Stimulated activated CD4-positive, alpha-beta T cell treated with anti-CD3 and anti-CD28 coated beads, Interleukin-4, amount 100 ng/mL, for 1 hour (primary cell): ENCODE data around the gene PIK3IP1.
"Not testable (repeated sequence)": the region's sequence is repeated elsewhere in the genome, so short reads cannot be mapped to it uniquely, and the experiment has no call there.

ENCODE experiments used
- DNase-seq: peaks from one replicate; pipeline ENCODE4 v3.0.0-alpha.2; 2020

PIK3IP1 gene, protein sequence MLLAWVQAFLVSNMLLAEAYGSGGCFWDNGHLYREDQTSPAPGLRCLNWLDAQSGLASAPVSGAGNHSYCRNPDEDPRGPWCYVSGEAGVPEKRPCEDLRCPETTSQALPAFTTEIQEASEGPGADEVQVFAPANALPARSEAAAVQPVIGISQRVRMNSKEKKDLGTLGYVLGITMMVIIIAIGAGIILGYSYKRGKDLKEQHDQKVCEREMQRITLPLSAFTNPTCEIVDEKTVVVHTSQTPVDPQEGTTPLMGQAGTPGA

DNA sequence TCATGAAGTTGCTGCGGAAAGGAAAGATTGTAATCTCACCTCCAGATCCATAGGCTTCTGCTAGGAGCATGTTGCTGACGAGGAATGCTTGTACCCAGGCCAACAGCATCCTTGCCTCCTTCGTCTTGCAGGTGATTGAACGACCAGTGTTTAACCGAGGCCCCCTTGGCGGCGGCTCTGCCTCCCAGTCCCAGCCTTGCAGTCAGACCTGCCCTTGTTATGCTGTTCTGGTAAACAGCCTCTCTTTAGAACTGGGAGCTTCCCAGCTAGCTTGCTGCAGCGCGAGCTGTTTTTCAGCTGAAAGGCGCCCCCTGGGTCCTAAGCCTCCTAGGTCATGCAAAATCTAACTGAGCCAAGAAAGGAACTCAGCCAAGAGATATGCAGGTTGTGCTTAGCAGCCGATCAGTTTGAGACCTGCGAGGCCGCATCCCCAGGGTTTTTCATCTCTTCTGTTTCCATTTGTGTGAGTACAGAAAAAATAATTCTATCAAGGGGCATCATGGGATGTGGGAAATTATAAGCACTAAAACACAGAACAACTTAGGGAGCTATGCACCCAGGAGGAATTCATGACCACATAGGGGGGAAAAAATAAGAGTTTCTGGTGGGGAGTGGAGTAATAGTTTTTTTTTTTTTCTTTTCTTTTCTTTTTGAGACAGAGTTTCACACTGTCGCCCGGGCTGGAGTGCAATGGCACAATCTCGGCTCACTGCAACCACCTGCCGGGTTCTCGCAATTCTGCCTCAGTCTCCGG, at the start of gene PIK3IP1:
PIK3IP1 (minus strand) TSS at position 253 of the 754 bp plus-strand sequence; CDS start at position 109, 144 bp downstream.
- DNase-seq: peak; percentile 83

DNA sequence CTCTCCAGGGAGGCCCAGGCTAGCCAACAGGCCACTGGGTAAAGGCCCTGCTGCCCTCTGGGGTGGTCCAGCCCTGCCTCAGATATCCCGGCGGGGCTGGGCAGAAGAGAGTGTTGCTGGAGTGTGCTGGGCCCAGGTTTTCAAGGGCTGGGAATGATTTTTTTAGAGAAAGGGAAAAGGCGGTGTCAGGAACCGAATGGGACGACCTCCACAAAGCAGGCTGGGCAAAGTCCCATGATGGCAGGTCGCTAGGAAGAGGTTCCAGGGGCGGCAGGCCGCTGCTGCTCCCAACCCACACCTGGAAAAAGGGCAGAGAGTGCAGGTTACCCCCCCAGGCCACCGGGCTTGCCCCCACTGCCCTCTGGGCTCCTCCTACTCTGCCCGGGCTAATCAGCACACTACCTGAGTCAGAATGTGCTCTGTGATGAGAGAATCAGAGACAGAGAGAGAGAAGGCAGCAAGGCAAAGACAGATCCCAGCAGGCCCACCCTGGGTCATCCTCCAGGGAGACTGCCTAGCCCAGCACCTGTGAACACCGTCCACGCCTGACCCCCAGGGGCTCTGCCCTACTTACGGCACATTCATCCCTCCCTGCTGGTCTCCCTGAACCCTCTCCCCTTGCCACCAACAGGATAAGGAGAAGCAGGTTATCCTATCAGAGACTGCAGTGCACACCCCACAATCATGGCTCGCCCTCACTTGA, 49.2 kb upstream of the PIK3IP1 start:
- no peak for DNase-seq

DNA sequence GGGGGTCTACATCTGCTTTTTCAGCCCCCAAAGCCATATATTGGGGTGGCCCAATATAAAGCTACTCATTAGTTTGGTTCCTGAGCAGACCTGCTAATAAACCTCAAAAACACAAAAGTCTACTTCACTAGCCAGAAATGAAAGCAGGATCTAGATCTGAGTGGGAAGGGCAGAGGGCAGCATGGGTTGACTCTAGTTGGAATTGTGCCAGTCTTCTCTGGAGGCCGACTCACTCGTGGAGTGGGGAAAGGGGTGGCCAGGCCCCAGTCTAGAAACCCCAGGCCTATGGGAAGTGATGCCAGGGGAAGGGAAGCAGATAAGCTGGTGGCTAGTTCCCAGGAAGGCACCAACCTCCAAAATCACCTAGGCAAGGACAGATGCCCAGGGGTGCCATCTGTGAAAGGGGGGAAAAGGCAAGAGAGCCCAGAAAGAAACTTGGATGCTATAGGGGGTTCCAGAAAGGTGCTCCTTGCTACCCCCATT, 48.5 kb upstream of the PIK3IP1 start:
- DNase-seq: no peak

DNA sequence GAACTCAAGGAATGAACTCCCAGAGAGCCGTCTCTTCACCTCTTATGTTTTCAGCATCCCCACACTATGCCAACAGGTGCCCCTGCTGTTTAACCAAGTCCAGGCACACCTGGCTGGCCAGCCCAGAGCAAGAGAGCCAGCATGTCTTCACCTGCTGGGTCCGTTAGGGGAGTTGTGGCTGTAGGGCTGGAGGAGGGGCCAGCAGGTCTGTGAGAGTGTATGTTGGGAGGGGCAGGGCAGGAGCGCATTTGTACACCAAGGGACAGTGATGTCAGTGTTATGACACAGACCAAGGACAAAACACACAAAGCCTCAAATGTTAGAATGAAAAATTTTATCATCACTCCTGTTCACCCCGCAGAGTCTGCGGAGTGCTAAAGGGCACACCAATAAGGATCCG, 48.1 kb upstream of the PIK3IP1 start:
- DNase-seq: no peak

DNA sequence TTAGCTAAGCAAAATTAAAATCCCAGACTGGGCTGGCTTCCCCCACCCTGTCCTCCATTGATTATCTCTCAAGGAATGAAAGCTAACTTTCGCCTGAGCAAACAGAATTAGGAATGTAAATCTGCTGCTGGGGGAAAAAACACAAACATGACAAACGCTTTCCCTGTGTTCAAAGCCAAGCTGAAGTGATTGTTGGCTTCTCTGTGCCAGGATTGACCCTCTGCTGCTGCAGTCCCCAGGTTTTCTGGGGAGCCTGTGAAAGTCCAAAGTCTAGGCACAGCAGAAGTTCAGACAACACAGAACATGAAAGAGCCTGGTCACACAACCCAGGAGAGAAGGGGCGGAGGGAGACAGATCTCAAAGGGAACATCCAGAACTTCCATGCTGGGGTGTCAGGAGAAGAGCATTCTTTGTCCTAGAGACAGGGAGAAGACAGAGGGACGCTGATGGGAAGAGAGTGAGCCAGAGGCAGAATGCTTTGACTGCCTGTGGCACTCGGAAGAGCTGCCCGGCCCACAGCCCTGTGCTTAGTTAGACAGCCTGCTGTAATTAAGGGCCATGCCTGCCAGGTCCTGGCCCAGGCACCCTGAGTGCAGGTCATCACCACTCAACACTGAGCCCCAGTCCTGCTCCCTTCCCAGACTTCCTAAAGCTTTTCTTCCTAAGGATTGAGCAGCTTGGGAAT, 47.0 kb upstream of the PIK3IP1 start:
- no peak for DNase-seq

DNA sequence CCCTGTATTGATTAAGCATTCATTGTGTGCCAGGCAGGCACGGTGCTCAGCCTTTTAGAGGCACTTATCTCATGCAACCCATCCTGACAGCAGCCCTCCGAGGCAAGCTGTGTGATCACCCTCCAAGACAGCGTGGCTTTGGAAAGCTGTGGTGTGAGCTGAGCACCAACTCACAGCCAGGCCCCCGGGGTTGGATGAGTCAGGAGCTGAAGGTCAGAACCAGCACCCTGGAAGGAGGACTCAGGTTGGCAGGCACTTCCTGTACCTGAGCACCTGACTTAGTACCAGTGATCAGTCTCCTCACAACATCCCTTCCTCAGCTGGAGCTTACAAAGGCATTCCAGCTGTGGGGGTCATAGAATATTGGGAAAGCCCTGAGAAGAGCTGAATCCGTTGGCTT, 44.9 kb upstream of the PIK3IP1 start:
- no peak for DNase-seq

DNA sequence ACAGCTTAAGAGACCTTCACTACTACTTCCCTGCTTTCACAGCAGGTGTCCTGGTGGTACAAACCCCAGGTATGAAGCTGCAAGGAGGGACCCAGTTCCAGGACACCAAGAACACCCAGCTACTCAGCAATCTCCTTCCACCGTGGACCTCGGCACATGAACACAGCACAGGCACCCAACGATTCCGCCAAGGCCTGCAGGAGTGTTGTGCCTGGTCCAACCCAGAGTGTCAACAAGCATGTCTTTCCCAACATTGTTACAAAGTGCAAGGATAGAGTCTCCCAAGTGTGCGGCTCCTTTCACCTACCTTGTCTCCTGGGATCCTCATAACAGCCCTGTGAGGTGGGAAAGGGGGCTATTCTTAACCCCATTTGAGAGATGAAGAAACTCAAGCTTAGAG, 42.0 kb upstream of the PIK3IP1 start:
- DNase-seq: no peak

DNA sequence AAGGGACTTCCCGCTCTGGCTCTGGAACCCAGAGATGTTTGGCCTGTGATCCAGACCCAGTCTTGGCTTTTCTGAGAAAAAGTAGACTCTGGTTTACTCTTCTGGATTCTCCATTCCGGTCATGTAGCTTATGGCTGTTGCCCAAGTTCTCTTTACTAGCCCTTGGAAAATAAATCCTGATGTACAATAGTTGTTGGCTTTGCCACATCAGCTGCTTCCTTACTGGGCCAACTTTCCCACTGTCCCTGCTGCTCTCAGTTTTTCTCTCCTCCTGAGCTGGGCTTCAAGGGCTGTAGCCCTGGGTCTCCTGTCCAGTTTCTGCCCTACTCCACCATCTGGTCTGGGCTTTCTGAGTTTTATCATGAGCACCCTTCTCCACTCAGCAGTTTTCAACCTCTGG, 41.4 kb upstream of the PIK3IP1 start:
- no peak for DNase-seq

DNA sequence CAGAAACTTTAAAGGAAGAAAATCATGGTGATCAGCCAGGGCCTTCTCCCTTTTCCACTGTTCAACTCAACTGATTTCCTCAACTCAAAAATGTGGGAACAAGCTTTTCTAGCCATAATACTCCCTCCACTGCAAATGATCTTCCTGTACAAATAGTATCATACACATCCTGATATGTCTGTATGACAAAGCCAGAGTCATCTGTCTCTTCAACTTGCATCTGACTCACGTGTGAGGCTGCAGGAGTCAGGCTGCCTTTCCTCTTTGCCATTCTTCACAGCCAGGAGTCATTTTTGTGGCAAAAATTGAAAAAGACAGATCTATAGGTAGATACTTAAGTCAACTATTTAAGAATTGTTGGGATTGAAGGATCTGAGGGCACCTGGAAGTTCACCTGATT, 40.6 kb upstream of the PIK3IP1 start:
- no peak for DNase-seq

DNA sequence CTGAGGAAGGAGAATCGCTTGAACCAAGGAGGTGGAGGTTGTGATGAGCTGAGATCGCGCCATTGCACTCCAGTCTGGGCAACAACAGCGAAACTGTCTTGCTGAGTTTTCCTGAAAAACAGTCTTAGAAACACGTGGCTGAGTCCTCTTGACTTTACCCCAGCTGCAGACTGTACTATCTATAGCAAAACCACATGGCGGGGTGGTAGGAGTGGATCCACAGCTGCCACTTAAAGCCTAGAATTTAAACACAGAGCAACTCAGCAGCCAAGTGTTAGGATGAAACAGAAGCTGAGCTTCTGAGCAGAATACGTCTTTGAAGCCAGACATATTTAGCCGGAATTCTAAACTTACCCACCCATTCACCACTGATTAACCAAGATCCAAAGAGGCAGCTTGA, 39.7 kb upstream of the PIK3IP1 start:
- no peak for DNase-seq

DNA sequence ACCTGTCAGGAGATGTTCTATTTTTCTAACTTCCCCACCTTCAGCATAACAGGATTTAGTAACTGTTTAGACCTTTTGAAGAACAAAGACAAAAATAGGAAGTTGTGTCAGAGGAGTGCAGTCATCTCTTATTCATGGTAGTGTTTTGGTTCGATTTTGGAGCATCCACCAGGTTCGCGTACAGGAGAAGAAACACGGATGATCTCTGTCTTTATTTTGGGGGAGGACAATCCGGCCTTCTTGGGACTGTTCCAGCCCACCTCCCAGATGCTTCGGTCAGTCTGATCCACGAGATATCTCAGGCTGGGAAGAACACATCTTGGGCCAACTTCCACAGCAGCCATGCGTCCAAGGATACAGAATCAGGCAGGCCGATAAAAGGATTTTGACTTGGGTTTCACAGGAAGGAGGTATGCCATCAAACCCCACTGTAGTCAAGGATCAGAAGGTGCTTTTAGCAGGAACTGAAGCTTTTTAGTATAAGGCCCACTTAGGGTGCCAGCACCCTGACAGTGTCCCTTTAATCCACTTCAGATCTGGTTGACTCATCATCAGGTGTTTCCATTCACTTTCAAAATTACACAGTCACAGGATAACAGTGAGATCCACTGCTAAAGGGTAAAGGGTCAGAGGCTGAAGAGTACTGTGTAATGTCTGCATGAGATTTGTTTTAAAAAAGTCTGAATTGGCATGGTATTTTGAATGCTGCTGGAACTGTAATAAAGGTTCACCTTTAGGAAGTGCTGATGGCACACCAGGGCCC, 37.3 kb upstream of the PIK3IP1 start:
- DNase-seq: no peak

DNA sequence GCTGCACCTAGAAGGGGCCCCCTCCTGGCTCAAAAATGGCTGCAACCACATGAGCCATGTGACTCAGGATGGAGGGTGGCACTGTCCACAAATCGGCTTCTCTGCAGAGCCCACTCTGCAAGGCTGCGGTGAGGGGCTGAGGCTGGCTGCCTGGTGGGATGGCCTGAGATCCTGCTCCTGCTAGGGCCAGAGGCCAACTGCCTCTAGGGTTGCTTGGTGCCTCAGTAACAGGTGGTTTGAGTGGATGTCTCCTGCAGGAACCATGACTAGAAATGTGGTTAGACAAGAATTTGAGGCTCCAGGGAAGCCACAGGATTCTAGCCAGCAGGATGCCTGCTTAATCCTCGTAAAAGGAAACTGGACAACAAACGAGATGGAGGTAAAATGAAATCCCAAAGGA, 36.7 kb upstream of the PIK3IP1 start:
- no peak for DNase-seq

DNA sequence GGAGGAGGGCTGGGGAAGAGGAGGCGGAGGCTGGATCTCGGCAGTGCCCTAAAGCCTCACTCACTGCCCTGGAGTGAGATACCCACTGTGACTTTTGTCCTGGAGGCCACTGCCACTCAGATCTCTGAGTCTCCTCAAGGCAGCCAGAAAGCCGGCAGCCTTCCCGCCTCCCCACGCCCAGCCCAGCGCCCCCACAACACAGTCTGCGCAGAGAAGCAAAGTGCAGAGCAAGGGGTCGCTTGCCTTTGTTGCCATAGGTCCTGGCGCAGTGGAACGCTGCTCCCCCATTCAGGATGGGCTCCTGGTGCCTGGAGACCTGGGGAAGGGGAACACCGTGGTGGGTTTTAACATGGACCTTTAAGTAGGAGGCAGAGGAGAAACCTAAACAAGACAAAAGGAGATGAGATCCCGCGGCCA, 36.3 kb upstream of the PIK3IP1 start:
- DNase-seq: no peak

DNA sequence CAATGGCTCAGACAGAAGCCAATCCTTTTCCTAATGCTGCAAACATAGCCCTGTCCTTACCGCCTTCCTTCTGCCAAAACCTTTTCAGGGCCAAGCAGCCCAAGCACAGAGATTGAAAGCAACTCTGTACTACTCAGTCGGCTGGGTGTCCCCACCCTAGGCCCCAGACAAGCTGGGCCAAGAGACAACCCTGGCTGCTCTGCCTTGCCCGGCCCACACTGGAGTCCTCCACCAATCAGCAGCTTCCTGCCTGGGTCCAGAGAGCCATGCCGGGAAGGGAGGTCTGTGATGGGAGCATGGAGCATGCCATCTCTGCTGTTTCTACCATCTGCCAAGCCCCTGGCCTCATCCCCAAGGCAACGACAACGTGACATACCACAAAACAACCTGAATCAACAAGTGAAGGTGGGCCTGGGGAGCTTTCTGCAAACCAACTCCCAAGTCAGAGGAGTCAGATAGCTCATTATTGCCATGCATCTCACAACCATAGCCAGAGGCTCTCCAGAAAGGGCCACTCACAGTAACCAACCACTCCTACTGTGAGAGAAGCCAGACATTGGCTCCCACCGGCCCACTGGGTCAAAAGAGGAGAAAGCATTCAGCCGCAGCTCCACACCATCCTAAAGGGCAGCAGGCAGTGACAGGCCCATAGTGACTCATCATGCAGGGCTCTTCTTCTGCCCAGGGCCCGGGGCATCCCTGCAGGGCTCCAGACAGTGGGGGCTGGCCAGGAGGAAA, 35.7 kb upstream of the PIK3IP1 start:
- no peak for DNase-seq

DNA sequence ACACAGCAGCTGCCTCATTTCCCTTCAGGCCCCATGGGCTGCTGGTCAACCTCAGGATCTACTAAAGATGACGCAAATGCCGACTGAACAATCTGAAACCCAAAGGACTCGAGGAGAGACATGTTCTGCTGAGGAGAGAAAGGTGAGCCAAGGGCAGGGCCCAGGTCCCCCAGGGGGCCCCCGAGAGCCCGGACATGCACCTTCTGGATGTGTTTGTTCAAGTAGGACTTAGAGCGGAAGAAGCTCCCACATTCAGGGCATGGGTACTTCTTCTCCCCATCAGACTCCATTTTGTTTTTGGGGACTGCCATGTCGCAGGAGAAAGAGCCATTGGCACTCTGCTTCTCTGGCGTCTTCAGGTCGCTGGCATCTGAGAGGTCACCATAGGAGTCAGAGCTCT, 34.6 kb upstream of the PIK3IP1 start:
- DNase-seq: no peak

DNA sequence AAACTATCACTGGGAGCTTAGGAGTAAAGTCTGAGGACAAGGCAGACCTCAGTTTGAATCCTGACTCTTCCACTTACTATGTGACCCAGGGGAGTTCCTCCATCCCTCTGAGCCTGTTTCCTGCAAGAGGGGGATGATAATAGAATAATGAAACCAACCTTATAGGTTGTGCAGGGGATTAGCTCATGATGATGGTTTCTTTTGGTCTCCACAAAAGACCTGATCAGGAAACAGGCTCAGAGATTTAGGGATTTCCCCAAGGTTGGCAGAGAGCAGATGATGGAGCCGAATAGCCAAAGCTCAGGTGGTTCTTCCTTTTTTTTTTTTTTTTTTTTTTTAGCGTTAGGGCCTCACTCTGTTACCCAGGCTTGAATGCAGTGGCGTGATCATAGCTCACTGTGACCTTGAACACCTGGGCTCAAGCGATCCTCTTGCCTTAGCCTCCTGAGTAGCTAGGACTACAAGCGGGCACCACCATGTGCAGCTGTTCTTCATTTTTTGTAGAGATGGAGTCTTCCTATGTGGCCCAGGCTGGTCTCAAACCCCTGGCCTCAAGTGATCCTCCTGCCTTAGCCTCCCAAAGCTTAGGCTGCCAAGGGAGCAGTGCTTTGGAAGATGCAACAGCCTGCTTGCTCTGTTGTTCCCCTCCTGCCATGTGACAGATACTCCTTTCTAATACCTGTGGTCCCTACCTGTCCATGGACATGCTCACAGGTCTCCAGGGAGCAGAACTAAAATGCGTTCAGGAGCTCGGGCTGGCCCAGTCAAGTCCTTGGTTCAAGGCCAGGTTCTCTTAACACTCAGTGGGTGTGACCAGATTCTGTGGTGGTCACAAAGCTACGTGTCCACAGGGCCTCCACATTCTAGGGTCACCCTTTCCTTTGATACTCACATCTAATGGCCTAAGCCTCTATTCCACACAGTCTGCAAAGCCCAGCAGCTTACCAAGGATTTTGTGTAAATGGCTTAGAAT, 31.6 kb upstream of the PIK3IP1 start:
- no peak for DNase-seq

DNA sequence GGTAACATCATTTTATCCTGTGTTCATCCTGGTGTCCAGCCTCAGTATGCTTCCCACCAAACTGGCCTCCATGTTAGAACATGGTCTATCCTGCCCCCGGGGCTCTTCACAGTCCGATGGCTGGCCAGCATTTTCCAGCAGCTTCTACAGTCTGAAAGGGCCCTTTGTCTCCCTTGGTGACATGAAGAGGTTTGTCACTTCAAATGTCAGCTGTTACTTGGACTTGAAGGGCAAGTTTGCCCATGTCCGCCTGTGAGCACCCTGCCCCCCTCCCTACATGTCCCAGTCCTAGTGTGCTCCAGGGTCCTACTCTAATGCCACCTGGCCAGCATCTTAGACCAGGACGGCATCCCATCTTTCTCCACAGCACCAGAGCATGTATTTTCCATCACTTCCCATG, 29.1 kb upstream of the PIK3IP1 start:
- no peak for DNase-seq

DNA sequence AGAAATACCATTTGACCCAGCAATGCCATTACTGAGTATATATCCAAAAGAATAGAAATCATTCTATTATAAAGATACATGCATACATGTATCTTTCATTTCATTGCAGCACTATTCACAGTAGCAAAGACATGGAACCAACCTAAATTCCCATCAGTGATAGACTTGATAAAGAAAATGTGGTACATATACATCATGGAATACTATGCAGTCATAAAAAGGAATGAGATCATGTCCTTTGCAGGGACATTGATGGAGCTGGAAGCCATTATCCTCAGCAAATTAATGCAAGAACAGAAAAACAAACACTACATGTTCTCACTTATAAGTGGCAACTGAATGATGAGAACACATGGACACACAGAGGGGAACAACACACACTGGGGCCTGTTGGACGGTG, 21.9 kb upstream of the PIK3IP1 start:
- DNase-seq: not testable (repeated sequence)

DNA sequence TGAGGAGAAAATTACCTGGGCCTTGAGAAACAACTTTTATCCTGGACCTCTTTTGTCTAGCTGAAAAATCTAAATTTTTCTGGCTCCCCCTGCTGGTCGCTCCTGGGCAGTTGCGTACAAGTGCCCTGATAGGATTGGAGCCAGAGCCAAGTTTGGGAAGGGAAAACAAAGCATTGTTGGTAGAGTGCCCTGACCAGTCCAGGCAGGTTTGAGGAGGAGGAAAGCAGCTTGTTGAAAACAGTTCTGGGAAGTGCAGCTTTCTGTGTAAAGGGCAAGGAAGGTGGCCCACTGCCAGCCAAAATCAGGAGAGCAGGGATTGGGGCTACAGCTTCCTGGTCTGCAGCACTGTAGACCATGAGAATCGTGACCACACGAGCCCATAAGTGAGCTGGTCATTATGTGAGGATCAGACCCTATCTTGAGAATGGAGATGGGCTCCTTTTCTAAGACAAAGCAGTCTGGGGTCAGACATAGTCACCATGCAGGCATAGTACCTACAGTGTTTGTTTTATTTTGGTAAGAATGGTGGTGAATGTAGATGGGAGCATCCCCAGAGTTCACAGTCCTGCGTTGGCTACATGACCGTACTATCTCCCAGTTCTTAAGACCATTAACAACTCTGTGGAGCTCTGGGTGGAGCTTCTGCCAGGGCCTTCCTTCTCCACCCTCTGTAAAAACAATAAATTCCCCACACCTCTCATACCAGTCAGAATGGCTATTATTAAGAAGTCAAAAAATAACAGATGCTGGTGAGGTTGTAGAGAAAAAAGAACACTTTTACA, 21.3 kb upstream of the PIK3IP1 start:
- peak; percentile 65 for DNase-seq

DNA sequence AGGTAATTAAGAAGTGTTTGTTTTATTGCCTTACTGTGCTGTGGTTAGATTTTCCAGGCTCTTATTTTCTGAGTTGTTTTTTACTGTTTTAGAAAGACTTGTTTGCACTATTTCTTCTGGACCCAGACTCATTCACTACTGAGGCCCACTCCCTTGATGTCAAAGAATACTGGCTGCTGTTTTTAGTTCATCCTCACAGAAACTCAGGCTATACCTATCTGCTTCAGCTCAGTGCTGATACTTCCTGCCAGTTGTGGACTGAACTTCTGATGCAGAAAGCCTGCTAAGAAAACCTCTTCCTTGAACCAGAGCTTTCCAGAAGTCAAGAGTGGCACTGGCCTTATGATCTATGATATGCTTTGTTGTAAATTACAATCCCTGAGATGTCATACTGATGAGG, 15.9 kb upstream of the PIK3IP1 start:
- DNase-seq: no peak
